ENCODE data around the gene PRDM15.

PRDM15 gene

DNA sequence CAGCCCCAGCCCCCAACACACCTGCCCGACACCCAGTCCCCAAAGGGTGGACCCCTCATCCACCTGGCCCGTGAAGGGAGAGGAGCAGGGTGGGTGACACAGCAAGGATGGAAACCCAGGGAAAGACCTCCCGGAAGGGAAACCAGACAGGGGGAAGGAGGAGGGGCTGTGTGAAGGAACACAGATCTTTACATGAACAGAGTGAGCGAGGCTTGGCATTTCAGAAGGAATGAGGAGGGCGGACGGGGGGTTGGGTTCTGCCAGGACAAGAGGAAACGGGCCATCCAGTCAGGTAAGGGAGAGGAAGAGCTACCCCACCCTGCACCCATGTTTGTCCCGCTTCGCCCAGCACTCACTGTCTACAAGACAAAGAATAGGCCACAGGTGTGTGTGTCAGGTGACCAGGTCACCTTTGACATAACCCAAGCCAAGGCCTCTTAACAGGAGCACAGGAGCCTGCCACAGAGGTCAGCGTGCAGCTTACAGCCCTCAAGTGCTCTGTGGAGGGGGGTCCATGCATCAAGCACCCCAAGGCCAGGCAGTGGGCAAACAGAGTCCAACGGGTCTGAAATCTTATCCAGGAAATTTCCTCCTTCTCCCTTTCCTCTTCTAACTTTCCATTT lies 18.0 kb upstream of the PRDM15 start:
- TF ChIP-seq, protein P1, sequence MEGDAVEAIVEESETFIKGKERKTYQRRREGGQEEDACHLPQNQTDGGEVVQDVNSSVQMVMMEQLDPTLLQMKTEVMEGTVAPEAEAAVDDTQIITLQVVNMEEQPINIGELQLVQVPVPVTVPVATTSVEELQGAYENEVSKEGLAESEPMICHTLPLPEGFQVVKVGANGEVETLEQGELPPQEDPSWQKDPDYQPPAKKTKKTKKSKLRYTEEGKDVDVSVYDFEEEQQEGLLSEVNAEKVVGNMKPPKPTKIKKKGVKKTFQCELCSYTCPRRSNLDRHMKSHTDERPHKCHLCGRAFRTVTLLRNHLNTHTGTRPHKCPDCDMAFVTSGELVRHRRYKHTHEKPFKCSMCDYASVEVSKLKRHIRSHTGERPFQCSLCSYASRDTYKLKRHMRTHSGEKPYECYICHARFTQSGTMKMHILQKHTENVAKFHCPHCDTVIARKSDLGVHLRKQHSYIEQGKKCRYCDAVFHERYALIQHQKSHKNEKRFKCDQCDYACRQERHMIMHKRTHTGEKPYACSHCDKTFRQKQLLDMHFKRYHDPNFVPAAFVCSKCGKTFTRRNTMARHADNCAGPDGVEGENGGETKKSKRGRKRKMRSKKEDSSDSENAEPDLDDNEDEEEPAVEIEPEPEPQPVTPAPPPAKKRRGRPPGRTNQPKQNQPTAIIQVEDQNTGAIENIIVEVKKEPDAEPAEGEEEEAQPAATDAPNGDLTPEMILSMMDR (conservative IDR thresholded peaks at IDR 0.05; ENCODE audit: low read depth) = no peak
- CTCF ChIA-PET = no interaction called here
- no peak for DNase-seq (ENCODE audit: low spot score)
- POLR2A ChIA-PET (ENCODE audit: low non-redundant PET) = no interaction called here
- no peak overlapping the region for H3K27ac ChIP-seq

DNA sequence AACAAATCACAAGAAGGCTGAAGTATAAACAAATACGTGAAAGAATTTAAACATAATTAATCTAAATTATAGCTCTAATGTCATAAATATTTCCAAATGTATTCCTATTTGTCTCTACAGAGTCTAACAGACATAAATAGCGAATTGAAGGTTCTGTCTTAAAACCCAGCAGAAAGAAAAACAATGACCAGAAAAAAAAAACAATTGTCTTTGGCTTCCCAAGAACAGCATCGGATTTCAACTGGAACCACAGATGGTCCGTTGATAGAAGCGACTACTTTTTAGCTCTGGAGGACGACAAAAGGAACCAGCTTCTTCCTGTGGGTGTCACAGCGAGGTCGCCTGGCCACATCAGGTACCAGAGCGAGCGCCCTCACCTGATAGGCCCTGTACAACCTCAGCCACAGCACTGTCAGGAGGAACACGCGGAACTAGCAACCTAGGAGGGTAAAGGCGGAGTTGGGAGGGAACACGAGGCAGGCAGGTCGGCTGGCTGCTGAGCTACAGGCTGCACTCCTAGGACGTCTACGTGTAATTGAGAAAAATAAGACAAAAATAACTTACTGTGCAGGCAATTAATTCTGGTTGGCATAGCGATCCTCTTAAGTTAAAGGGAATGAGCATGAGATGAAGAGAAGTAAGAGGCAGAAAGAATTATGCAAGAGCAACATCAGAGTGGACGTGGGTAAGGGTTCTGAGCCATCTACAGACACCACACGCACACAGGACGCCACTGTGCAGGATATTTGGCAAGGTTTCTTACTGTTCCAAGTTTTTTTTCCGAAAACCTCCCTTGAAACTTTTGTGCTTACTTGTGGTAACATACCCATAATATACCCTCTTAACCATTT lies 16.7 kb upstream of the PRDM15 start:
- ChIA-PET CTCF (interaction anchor here (0.7 kb wide), 1 partner anchor 219 kb away, joined by 7 read pairs; no protein-coding TSS in a partner anchor), POLR2A (ENCODE audit: low non-redundant PET) (no interaction called here)
- no peak for DNase-seq (ENCODE audit: low spot score)
- H3K27ac ChIP-seq = no peak overlapping the region
- TF ChIP-seq, protein P1 (conservative IDR thresholded peaks at IDR 0.05; ENCODE audit: low read depth) = no peak

DNA sequence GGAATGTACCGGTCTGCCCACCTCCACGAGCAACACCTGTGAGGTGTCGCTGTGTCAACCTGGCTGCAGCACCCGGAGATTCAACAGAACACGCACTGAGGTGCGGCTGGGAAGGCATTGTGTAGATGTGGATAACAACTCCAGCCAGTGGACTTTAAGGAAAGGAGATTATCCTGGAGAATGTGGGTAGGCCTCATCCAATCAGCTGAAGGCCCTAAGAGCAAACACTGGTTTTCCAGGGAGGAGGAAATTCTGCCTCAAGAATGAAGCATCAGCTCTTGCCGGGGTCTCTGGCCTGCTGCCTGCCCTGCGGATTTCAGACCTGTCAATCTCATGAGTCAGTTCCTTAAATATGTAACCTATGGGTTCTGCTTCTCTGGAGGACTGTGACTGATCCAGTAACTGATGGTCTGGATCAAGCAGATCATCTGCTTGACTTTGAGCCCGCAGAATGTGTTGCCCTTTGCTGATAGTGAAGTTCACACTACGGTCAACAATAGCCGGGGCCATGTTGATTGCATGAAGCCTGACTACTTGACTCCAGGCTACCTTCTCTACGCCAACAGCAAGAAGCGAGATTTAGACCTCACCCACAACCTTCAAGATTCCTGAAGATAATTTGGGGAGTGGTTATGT lies 15.9 kb upstream of the PRDM15 start:
- ChIA-PET CTCF (interaction anchor here (0.7 kb wide), 1 partner anchor 220 kb away, joined by 7 read pairs; no protein-coding TSS in a partner anchor), POLR2A (ENCODE audit: low non-redundant PET) (no interaction called here)

DNA sequence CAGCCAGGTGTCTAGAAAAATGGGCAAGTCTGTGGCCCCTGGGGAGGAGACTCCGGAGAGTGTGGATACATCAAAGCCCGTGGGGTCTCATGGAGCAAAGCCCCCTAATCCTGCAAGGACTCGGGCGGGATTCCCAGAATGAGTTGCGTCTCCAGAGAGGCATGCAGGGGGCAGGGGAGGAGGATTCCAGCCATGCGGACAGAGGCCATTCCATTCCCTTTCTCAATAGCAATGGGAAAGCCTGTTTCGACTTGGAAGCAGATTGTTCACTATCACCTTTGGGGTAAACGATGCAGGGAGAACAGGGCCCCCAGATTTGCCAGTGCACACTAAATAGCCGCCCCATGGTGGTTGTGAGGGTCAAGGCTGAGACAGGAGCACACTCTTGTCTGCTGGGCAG lies 15.4 kb upstream of the PRDM15 start:
- ChIA-PET POLR2A (ENCODE audit: low non-redundant PET) (no interaction called here), CTCF (no interaction called here)
- H3K27ac ChIP-seq = no peak overlapping the region
- no peak for DNase-seq (ENCODE audit: low spot score)
- TF ChIP-seq, protein P1 (conservative IDR thresholded peaks at IDR 0.05; ENCODE audit: low read depth) = no peak

More for the DNA sequence above, 15.9 kb upstream of the PRDM15 start:
- no peak for DNase-seq (ENCODE audit: low spot score)
- TF ChIP-seq, protein P1 (conservative IDR thresholded peaks at IDR 0.05; ENCODE audit: low read depth) = no peak
- H3K27ac ChIP-seq = no peak overlapping the region

DNA sequence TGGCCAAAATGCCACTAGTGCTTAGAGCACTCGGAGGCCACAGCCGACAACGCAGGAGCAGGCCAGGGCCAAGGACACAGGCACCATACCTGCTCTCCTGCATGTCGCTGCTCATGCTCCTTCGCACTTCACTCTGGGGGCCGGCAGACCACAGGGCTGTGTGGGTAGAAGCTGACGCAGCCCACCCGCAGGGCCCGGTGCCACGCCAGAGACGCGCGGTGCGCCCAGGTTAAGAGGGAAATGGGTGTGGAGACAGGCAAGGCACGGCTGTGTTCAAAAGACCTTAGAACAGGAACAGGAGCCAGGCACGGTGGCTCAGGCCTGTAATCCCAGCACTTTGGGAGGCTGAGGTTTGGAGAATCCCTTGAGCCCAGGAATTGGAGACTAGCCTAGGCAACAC lies 13.6 kb upstream of the PRDM15 start:
- POLR2A ChIA-PET (ENCODE audit: low non-redundant PET) = no interaction called here
- TF ChIP-seq, protein P1 (conservative IDR thresholded peaks at IDR 0.05; ENCODE audit: low read depth) = no peak
- no peak for DNase-seq (ENCODE audit: low spot score)
- no peak overlapping the region for H3K27ac ChIP-seq
- CTCF ChIA-PET = no interaction called here

DNA sequence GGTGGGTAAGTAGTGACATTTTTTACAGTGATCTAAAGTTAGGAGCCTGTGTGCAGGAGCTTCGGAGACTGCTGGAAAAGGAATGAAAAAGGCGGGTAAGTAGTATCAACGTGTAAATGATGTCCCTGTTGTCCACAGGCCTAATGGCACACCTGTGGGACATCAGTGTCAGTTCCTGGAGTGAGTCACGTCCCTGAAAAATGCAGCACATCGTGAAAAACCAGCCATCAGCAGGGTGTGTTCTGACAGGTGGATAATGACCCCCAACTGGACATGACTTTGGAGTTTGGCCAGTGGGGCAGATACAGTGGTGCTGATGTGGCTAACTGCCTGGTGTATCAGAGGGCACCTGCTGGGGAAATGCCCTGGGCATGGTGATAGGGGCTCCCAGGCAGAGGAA lies 12.0 kb upstream of the PRDM15 start:
- no peak for DNase-seq (ENCODE audit: low spot score)
- TF ChIP-seq, protein P1 (conservative IDR thresholded peaks at IDR 0.05; ENCODE audit: low read depth) = no peak
- ChIA-PET CTCF (interaction anchor here (0.7 kb wide), 1 partner anchor 234 kb away, joined by 3 read pairs; no protein-coding TSS in a partner anchor), POLR2A (ENCODE audit: low non-redundant PET) (no interaction called here)
- H3K27ac ChIP-seq = no peak overlapping the region

Data from RWPE1 (cell line).